HTR-8/SVneo (cell line): ENCODE results near the gene DPPA5.
"Not testable (repeated sequence)": the region's sequence is repeated elsewhere in the genome, so short reads cannot be mapped to it uniquely, and the experiment has no call there.

Experiments
- DNase-seq: peaks from one replicate; pipeline ENCODE4 v3.0.0; 2011; ENCODE audit warnings: low spot score, mixed read lengths; ENCODE audit not compliant: insufficient read length
- FAIRE-seq: peaks from 2 replicates; lab custom pipeline; 2011; peaks lifted over from hg19 to GRCh38; lab: Jason Lieb, UNC

Gene DPPA5

GRCh38 chr6:73367761-73368355 is 13.8 kb upstream of the DPPA5 start:
- FAIRE-seq = no peak
- DNase-seq = no peak

- FAIRE-seq (no peak), DNase-seq (no peak)
These were observed 10.5 kb upstream of the DPPA5 start for GRCh38 chr6:73364549-73364948.

- FAIRE-seq = no peak
These were observed 10.0 kb upstream of the DPPA5 start for GRCh38 chr6:73364121-73364520.

GRCh38 chr6:73363537-73363875 is 9.4 kb upstream of the DPPA5 start:
- no peak for DNase-seq
- no peak for FAIRE-seq

More at GRCh38 chr6:73364121-73364520, 10.0 kb upstream of the DPPA5 start:
- no peak for DNase-seq

GRCh38 chr6:73362869-73363536 is 8.9 kb upstream of the DPPA5 start:
- no peak for DNase-seq
- no peak for FAIRE-seq

GRCh38 chr6:73362358-73362757 is 8.3 kb upstream of the DPPA5 start, which contains the start of gene KHDC3L:
Gene KHDC3L, plus strand, starts transcription at chr6:73362658. Its CDS starts 72 bp downstream, at chr6:73362730.
- FAIRE-seq (no peak), DNase-seq (no peak)

- FAIRE-seq (no peak), DNase-seq (no peak)
These were observed 4.8 kb downstream of the DPPA5 start for GRCh38 chr6:73349311-73349710.

GRCh38 chr6:73348550-73349204 is 5.4 kb downstream of the DPPA5 start:
- DNase-seq = no peak

GRCh38 chr6:73343164-73343563 is 10.9 kb downstream of the DPPA5 start:
- no peak for FAIRE-seq
- no peak for DNase-seq

More at GRCh38 chr6:73348550-73349204, 5.4 kb downstream of the DPPA5 start:
- no peak for FAIRE-seq

- FAIRE-seq (no peak), DNase-seq (no peak)
These were observed 11.9 kb downstream of the DPPA5 start for GRCh38 chr6:73342174-73342573.

GRCh38 chr6:73341335-73341734 is 12.7 kb downstream of the DPPA5 start:
- no peak for DNase-seq
- no peak for FAIRE-seq

- FAIRE-seq (no peak), DNase-seq (no peak)
These were observed 14.0 kb downstream of the DPPA5 start for GRCh38 chr6:73340048-73340447.

- DNase-seq (peak; percentile 53), FAIRE-seq (no peak)
These were observed 14.7 kb downstream of the DPPA5 start for GRCh38 chr6:73339340-73339739.

GRCh38 chr6:73329201-73329600 is 24.9 kb downstream of the DPPA5 start:
- FAIRE-seq = no peak
- no peak for DNase-seq

GRCh38 chr6:73328790-73329189 is 25.3 kb downstream of the DPPA5 start:
- no peak for FAIRE-seq
- DNase-seq = no peak

GRCh38 chr6:73325656-73326055 is 28.4 kb downstream of the DPPA5 start:
- FAIRE-seq (no peak), DNase-seq (no peak)

GRCh38 chr6:73323323-73323722 is 30.8 kb downstream of the DPPA5 start:
- peak; percentile 57 for FAIRE-seq
- DNase-seq = no peak

- FAIRE-seq (no peak), DNase-seq (no peak)
These were observed 39.2 kb downstream of the DPPA5 start for GRCh38 chr6:73314577-73315492.

- DNase-seq, FAIRE-seq: not testable (repeated sequence)
These were observed 43.6 kb downstream of the DPPA5 start for GRCh38 chr6:73310503-73310845.

GRCh38 chr6:73309785-73310502 is 44.1 kb downstream of the DPPA5 start:
- DNase-seq (peak; percentile 68), FAIRE-seq (peak; percentile 79)
